HG02763 (cell line): Measurements from ENCODE around the gene NEK4.
"Not testable (repeated sequence)": the region's sequence is repeated elsewhere in the genome, so short reads cannot be mapped to it uniquely, and the experiment has no call there.

Experiments
- ATAC-seq: cut with Tn5 transposase; IDR thresholded peaks from one replicate; pipeline ENCODE4 v1.9.1; 2021; ENCODE audit warnings: mild to moderate bottlenecking, moderate library complexity; ENCODE audit not compliant: unreplicated experiment

The NEK4 gene

DNA sequence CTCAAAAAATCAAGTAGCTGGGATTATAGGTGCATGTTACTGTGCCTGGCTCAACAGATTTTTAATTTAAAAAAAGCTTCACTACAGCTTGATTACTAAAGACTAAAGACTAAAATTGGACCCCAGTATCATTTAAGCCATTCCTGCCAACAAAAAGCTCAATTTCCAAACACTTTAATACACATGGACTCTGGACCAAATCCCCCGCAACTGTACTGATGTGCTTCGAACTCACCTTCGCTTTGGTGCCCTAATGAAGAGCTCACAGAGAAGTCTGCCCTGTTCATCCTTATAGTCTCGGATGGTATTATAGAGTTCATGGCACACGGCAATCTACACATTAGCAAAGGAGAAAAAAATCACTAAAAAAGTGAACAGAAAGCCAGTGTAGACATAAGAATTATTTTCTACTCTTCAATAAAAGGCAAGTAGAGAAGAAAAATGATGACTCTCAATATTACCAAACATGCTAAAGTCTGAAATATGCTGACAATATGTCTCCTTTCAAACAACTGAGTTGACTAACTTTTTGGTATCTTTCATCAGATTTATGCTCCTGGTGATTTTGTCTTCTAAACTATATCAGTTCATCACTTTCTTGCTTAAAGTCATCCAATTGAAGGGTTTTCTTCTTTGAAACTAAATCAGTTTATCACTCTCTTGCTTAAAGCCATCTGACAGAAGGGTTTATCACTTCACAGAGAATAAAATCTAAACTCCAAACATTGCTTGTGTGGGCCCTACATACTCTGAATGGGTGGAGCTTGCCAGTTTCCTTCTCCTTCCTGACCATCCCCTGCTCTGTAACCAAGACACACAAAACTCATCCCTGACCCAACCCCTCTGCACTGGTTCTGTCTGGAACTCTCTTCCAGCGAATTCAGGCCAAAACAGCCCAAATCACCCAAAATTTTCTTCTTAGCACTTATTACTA lies 92.2 kb downstream of the NEK4 start:
- ATAC-seq = no peak

GRCh38 chr3:52676201-52676600 lies 94.5 kb downstream of the NEK4 start:
- not testable (repeated sequence) for ATAC-seq

- no peak for ATAC-seq
Measured at GRCh38 chr3:52671676-52672075, 99.1 kb downstream of the NEK4 start.

DNA sequence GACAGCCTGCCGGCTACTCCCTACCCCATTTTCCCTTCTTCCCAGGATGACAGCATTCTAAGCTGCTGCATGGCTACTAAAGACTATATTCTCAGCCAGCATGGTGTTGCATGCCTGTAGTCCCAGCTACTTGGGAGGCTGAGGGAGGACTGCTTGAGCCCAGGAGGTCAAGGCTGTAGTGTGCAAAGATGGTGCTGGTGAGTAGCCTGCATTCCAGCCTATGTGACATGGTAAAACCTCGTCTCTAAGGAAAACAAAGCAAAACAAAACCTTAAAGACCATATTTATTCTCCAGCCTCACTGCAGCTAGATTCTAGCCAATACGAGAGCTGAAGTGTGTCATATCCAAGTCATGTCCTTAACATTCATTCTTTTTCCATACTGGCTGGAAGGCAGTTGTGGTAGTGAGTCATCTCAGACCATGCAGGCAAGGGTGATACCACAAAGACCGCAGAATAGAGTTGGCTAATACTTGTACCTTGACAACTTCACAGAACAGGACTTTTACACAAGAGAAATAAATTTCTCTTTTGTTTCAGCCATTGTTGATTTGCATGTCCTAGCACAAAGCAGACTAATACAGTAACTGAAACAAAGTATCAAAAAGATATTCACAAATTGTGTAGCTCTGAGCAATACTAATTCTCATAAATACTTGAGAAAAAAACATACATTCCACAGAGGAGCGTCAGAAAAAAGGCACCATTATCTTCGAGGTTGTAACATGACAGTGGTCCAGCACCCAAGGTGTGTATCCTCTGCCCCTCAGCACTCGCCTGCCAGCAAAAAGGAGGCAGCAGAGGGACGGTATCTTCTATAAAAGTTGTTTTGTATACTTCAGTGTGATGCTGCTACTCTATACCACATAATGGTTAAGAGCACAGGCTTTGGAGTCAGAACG lies 99.9 kb downstream of the NEK4 start:
- no peak for ATAC-seq

GRCh38 chr3:52663098-52663497 lies 107.6 kb downstream of the NEK4 start:
- no peak for ATAC-seq

- ATAC-seq = no peak
Measured at GRCh38 chr3:52660046-52660445, 110.7 kb downstream of the NEK4 start.
